Stimulated activated CD4-positive, alpha-beta T cell treated with anti-CD3 and anti-CD28 coated beads, Interleukin-12 subunit alpha, Interleukin-12 subunit beta, amount 100 ng/mL, for 24 hours (primary cell): Measurements from ENCODE around the gene TAF8.
A peak's percentile ranks its signal among the peaks of the same experiment; 100 is the strongest.

ENCODE experiments used
- DNase-seq, 2 experiments: peaks; one replicate each; pipeline ENCODE4 v3.0.0-alpha.2; 2020; ENCODE audit warnings: low read depth in 2 of 2

The TAF8 gene

DNA sequence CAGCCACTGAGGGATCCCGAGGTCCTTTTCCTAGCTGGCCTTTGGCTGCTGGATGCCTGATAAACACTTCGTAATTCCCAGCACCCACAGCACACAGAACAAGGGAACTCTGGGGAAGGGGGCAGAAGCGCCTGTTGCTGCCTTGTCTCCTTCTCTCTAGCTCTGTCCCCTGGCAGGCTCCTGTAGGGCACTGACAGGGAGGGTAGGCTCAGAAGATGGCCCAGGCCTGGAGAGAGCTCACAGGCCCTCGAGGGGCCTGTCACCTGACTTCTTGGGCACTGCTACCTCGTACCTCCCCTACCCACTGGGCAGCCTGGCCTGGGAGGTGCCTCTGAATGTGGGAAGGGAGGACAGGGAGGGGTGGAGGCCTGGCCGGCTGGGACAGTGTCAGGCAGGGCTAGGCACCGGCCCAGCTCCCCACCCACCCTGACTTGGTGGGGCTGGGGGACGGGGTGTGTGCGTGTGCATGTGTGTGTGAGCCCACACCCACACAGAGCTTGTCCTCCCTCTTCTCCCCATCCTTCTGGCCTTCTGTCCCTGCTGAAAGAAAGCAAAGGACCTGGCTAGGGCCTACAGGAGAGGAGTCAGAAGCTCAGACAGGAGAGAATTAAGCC is 74.0 kb downstream of the TAF8 start:
- DNase-seq: no peak

DNA sequence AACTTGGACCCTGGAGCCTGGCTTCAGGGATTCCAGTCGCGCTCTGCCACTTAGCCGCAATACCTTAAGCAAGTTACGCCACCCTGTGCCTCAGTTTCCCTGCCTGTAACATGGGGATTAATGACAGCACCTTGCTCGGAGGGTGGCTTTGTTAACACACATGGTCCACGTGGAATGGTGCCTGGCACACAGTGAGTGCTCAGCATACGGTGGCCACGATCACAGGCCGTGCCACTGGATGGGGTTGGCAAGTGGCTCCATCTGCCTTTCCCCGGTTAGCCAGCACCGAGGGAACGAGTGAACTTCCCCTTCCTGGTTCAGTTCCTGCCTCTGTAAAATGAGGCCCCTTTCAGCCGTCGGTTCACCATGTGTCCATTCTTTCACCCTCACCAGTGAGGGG is 74.9 kb downstream of the TAF8 start:
- no peak for DNase-seq

DNA sequence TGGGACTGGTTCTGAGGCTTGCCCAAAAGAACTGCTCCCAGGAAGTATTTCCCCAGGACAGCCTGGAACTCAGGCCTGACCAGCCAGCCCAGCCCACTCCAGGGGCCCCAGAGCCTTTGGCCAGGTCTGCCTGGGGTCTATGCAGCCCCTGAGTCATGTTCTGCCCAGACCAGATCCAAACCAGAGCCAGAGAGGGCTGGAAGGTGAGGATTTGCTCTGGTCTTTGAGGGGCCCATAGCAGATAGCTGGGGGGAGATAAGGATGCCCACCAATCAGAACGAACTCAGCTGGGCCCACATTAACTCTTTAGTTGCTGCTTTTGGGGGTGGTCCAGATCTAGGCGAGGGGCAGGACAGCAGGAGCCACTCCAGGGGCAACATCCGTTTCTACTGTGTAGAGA is 75.3 kb downstream of the TAF8 start:
- no peak for DNase-seq

DNA sequence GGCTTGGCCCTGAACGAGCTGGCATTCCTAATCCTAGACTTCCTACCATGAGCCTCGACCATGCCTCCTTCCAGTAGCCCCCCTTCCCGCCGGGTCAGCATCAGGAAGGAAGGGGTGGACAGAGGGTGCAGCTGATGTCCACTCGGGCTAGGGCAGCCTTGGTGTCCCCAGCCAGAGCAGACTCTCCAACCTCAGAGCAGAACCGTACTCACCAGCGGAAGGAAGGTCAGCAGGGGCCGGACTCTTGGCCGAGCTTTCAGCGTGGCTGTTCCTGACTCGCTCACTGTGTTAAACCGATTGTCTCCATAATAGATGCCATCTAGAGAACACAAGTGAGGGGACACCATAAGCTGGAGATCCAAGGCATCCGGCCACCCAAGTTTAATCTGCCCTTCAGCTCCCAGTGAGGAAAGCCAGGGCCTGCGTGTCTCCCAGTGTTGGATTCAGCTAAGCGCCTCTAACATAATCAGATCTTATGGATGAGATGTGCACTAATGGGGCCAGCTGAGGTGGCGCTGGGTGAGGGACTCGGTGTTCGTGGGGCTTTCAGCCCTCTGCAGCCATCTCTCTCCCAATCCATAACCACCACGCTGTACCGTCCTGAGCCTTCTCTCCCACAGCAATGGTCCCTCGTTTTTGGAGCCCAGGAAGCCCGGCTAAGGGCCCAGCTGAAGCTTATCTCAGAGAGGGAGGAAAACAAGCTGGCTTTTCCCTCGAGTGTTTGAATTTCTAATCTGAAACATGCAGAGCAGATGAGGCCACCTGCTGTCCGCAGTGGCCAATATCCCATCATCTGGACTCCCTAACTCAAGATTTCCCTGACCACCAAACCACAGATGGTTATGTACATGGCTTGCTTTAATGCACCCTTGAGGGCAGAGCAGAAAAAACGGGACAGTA is 78.4 kb downstream of the TAF8 start:
- DNase-seq: no peak

DNA sequence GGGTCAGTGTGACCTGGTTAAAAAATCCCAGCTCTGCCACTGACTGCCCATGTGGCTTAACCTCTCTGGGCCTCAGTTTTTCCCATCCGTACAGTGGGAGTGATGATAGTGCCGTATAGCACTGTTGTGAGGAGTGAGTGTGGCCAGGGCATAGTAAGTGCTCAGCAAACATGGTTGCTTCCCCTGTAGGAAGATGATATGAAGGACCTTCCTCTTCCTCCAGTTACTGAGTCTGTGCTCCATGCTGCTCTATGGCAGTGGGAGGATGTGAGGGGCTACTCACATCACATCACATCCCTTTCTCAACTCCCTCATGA is 79.0 kb downstream of the TAF8 start:
- DNase-seq: no peak

DNA sequence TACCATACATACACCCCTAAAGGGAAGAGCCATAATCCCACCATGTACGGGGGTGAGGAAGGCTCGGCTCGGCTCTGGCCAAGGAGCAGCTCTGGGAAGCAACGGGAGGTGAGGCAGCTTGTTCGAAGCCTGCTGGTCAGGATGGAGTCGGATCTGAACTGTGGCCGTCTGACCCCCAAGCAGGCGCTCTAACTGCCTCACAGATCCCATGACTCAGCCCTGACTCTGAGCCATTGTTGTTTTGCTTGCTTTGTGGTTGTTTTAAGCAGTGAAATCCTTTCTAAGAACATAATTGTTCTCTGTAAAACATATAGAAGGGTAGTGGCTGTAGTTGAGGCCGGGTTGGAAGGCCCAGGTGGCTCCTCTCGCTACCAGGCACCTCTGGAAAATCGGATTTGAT is 81.2 kb downstream of the TAF8 start:
- no peak for DNase-seq

DNA sequence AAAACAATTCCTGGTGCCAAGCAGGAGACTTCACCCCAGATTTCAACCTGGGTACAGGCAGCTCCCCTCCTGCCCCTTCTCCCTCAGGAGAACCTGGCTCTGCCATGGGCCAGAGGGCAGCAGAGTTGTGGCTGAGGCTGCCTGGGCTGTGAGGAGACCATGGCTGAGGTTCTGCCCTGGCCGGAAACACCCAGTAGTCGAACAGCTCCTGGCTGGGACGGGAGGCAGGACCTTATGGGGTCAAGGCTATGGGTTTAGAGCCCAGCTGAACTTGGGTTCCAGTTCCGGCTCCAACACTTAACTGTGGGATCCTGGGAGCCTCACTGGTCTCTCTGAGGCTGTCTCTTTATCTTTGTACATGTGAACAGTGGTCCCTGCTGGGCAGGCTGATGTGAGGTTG is 83.6 kb downstream of the TAF8 start:
- DNase-seq: no peak

DNA sequence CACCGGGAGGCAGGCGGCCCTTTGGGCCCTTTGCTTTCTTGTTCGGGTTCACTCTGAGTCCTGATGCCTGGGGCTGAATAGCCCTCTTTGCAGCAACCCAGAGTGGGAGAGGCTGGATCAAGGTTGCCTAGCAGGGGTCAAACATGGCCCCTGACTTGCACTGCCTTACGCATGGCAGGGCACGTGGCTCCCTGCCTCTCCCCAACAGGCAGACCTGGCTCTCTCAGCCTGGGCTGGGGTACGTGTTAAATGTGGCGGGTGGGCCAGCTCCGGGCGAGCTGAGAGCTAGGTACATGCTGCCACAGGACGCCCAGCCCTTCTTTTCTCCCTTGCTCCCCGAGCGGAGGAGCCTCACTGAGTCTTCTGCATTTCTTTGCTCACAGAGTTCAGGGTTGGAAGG is 84.8 kb downstream of the TAF8 start:
- no peak for DNase-seq

DNA sequence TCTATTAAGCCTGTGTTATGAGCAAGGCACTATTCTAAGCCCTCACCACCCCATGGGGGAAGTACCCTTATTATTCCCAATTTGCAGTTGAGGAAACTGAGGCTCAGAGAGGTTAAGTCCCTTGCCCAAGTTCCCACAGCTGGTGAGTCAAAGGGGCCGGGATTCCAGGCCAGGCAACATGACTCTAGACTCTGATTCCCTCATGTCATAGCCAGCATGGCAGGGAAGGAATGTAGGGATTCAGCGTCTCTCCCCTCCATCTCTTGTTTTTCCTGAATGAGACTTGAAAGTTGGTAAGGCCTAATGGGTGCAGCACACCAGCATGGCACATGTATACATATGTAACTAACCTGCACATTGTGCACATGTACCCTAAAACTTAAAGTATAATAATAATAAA is 85.4 kb downstream of the TAF8 start:
- DNase-seq: no peak

DNA sequence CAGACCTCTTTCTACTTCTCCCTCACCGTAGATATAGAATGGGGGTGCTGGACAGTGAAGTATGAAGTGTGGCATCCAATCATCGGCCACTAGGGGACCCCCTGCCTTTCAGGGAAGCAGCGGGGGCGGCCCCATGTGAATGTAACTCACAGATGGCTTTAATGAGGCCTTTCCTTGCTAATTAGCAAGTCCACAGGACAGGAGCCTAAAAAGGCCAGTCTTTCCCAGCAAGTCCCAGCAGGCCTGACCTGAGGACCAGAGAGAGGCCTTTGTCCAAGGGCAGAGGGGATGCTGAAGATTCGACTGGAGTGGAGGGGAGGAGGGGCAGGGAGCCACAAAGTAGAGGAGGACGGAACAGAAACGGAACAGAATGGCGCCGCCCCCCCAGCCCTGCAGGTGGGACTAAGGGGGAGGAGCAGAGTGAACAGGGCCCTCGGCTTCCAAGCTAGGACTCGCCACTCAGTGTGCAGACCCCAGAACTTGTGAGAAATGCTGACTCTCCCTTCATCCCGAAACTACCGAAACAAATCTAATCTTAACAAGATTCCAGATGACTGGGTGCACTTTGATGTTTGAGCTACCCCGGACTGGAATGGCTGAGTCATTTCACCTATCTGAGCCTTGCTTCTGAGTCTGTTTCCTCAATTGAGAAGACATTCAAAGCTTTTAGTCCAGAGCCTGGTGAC is 86.3 kb downstream of the TAF8 start:
- peak in 1 of 2 experiments; percentile 16 for DNase-seq
